H1 (cell line): Measurements from ENCODE around the gene NUDT9. TPM values are rescaled to one million over a fixed set of nuclear protein-coding genes. Genes with fewer than 3 reads are reported as not detected.

Source experiments
- CTCF ChIA-PET: fragments of 300-600 bp; sonication (Branson Sonifier 250); formaldehyde crosslinking; loops from one replicate; lab custom pipeline; 2021; ENCODE audit not compliant: partially characterized antibody; lab: Charles Lee
- POLR2A ChIA-PET: fragments of 300-600 bp; sonication (Branson Sonifier 250); formaldehyde crosslinking; loops from one replicate; lab custom pipeline; 2021; ENCODE audit warnings: inconsistent platforms; ENCODE audit not compliant: partially characterized antibody; lab: Charles Lee
- DNase-seq, 2 experiments: peaks; one replicate each; pipeline versions ENCODE4 v3.0.0 to v3.0.0-alpha.2; 2010 to 2022; ENCODE audit warnings: low spot score in 2 of 2, low read depth in 1 of 2, mixed read lengths in 1 of 2
- FAIRE-seq: peaks from 2 replicates; lab custom pipeline; 2011; peaks lifted over from hg19 to GRCh38; lab: Jason Lieb, UNC
- H2AFZ ChIP-seq: 2 replicates; pipeline ENCODE4 v1.8.1; 2012; ENCODE audit warnings: low read length, inconsistent platforms
- H2AK5ac ChIP-seq: 2 replicates; pipeline ENCODE4 v1.6.1; 2013; ENCODE audit warnings: low read depth, low read length
- H2BK120ac ChIP-seq: replicated peaks from 2 replicates; pipeline ENCODE3; 2013; ENCODE audit warnings: low read depth, low read length, inconsistent platforms
- H2BK12ac ChIP-seq: 2 replicates; pipeline ENCODE4 v1.6.1; 2013; ENCODE audit warnings: low read depth, low read length
- H2BK15ac ChIP-seq: 2 replicates; pipeline ENCODE4 v1.6.1; 2013; ENCODE audit warnings: low read length
- H2BK20ac ChIP-seq: 2 replicates; pipeline ENCODE4 v1.6.1; 2013; ENCODE audit warnings: low read length
- H2BK5ac ChIP-seq: 2 replicates; pipeline ENCODE4 v1.6.1; 2013; ENCODE audit warnings: low read depth, low read length
- H3K14ac ChIP-seq: 2 replicates; pipeline ENCODE4 v1.6.1; 2013; ENCODE audit warnings: inconsistent platforms; ENCODE audit not compliant: insufficient read length
- H3K18ac ChIP-seq: 2 replicates; pipeline ENCODE4 v1.6.1; 2013; ENCODE audit warnings: low read length; ENCODE audit errors: extremely low read depth
- H3K23ac ChIP-seq: 2 replicates; pipeline ENCODE4 v1.6.1; 2013; ENCODE audit warnings: inconsistent platforms; ENCODE audit not compliant: insufficient read length
- H3K23me2 ChIP-seq: 2 replicates; pipeline ENCODE4 v1.6.1; 2013; ENCODE audit warnings: low read depth, low read length
- H3K27ac ChIP-seq: 2 replicates; pipeline ENCODE4 v1.6.1; 2011; ENCODE audit warnings: low read depth, low read length, inconsistent platforms
- H3K27me3 ChIP-seq, 4 experiments: replicated peaks in 1 of 4; 1 replicate in 1 of 4; 2 replicates in 3 of 4; pipeline versions ENCODE4 v1.6.1 to v1.8.1; 2011 to 2013; ENCODE audit warnings: low read length in 3 of 4, mild to moderate bottlenecking in 3 of 4, inconsistent platforms in 2 of 4, mixed read lengths in 2 of 4, moderate library complexity in 1 of 4; ENCODE audit not compliant: control insufficient read depth in 3 of 4, insufficient read depth in 3 of 4; ENCODE audit errors: extremely low read depth in 1 of 4
- H3K36me3 ChIP-seq, 4 experiments: 2 replicates each; pipeline versions ENCODE4 v1.6.1 to v1.8.1; 2011 to 2013; ENCODE audit warnings: mild to moderate bottlenecking in 4 of 4, low read length in 3 of 4, moderate library complexity in 2 of 4, control low read depth in 1 of 4, inconsistent platforms in 1 of 4; ENCODE audit not compliant: insufficient read depth in 4 of 4, control insufficient read depth in 2 of 4
- H3K4ac ChIP-seq: replicated peaks from 2 replicates; pipeline ENCODE3; 2013; ENCODE audit warnings: low read length, low read depth, mixed read lengths, inconsistent platforms; ENCODE audit not compliant: insufficient read length
- H3K4me1 ChIP-seq, 4 experiments: replicated peaks in 1 of 4; 1 replicate in 1 of 4; 2 replicates in 3 of 4; pipeline versions ENCODE4 v1.6.1 to v1.8.1; 2011 to 2013; ENCODE audit warnings: low read length in 3 of 4, inconsistent platforms in 2 of 4, mixed read lengths in 1 of 4; ENCODE audit not compliant: insufficient read depth in 4 of 4, control insufficient read depth in 3 of 4
- H3K4me2 ChIP-seq, 2 experiments: 2 replicates each; pipeline versions ENCODE4 v1.6.1 to v1.8.1; 2011 to 2013; ENCODE audit warnings: low read depth in 2 of 2, low read length in 2 of 2, control low read depth in 1 of 2, inconsistent platforms in 1 of 2, mild to moderate bottlenecking in 1 of 2; ENCODE audit not compliant: insufficient read depth in 1 of 2
- H3K4me3 ChIP-seq, 4 experiments: fragments of 200-600, 300-600 bp in 1 of 4; sonication (generic), shearing (Covaris generic), sonication (Bioruptor Twin) in 1 of 4; 2 replicates each; pipeline versions ENCODE4 v1.5.1 to v1.8.1; 2011 to 2016; ENCODE audit warnings: low read length in 4 of 4, low read depth in 3 of 4, control low read depth in 2 of 4, inconsistent platforms in 2 of 4, mild to moderate bottlenecking in 2 of 4, mixed read lengths in 1 of 4, moderate library complexity in 1 of 4; ENCODE audit not compliant: insufficient read depth in 2 of 4; ENCODE audit errors: extremely low read depth in 1 of 4
- H3K56ac ChIP-seq: replicated peaks from 2 replicates; pipeline ENCODE3; 2013; ENCODE audit warnings: low read depth, mild to moderate bottlenecking, mixed read lengths, low read length, inconsistent platforms; ENCODE audit not compliant: insufficient read length
- H3K79me1 ChIP-seq: 2 replicates; pipeline ENCODE4 v1.6.1; 2013; ENCODE audit warnings: low read depth, low read length, control low read depth
- H3K79me2 ChIP-seq, 2 experiments: 2 replicates each; pipeline versions ENCODE4 v1.6.1 to v1.8.1; 2012 to 2013; ENCODE audit warnings: low read length in 2 of 2, mild to moderate bottlenecking in 2 of 2, inconsistent platforms in 1 of 2; ENCODE audit not compliant: insufficient read depth in 2 of 2, control insufficient read depth in 1 of 2
- H3K9ac ChIP-seq, 4 experiments: replicated peaks in 1 of 4; 1 replicate in 1 of 4; 2 replicates in 3 of 4; pipeline versions ENCODE4 v1.6.1 to v1.8.1; 2011 to 2013; ENCODE audit warnings: low read depth in 3 of 4, low read length in 3 of 4, control low read depth in 2 of 4, mild to moderate bottlenecking in 2 of 4, moderate library complexity in 2 of 4, inconsistent platforms in 1 of 4; ENCODE audit errors: extremely low read depth in 1 of 4
- H3K9me3 ChIP-seq, 2 experiments: 2 replicates each; pipeline versions ENCODE4 v1.6.1 to v1.8.1; 2012 to 2013; ENCODE audit warnings: mild to moderate bottlenecking in 2 of 2, moderate library complexity in 2 of 2, control low read depth in 1 of 2, inconsistent platforms in 1 of 2, low read depth in 1 of 2, low read length in 1 of 2, mixed read lengths in 1 of 2; ENCODE audit not compliant: insufficient read depth in 2 of 2
- H4K20me1 ChIP-seq, 2 experiments: replicated peaks in 1 of 2; 2 replicates each; pipeline versions ENCODE3 to v1.8.1; 2011 to 2013; ENCODE audit warnings: inconsistent platforms in 2 of 2, low read length in 2 of 2, mild to moderate bottlenecking in 1 of 2; ENCODE audit not compliant: insufficient read depth in 2 of 2, control insufficient read depth in 1 of 2
- H4K5ac ChIP-seq: 2 replicates; pipeline ENCODE4 v1.6.1; 2013; ENCODE audit warnings: low read length, low read depth, mixed read lengths, inconsistent platforms; ENCODE audit not compliant: insufficient read length
- H4K8ac ChIP-seq: 2 replicates; pipeline ENCODE4 v1.8.0; 2013; ENCODE audit warnings: mild to moderate bottlenecking, moderate library complexity, low read length, inconsistent platforms; ENCODE audit not compliant: insufficient read depth; ENCODE audit errors: extremely low read depth
- H4K91ac ChIP-seq: replicated peaks from 2 replicates; pipeline ENCODE3; 2013; ENCODE audit warnings: low read length, mixed read lengths, inconsistent platforms; ENCODE audit not compliant: insufficient read length
- RBBP5 ChIP-seq: IDR thresholded peaks from 2 replicates; pipeline ENCODE4 v1.7.1; 2012; ENCODE audit warnings: low read depth, mild to moderate bottlenecking, inconsistent platforms, low read length, moderate library complexity, borderline replicate concordance
- SP1 ChIP-seq: IDR thresholded peaks from 2 replicates; pipeline ENCODE4 v1.6.1; 2011; ENCODE audit warnings: low read depth, low read length
- TAF1 ChIP-seq: IDR thresholded peaks from 2 replicates; pipeline ENCODE4 v1.6.1; 2011; ENCODE audit warnings: mild to moderate bottlenecking, low read depth, low read length
- TBP ChIP-seq: IDR thresholded peaks from 2 replicates; pipeline ENCODE4 v1.6.1; 2011; ENCODE audit warnings: low read depth, low read length, improper control_type of control experiment
- WGBS, 2 experiments: shearing (Covaris generic) in 1 of 2; methylation state at CpG; one replicate each; pipeline versions ENCODE4 v1.1.6 to v1.1.7; 2013 to 2015; ENCODE audit warnings: low lambda C conversion rate in 2 of 2, mixed read lengths in 2 of 2, inconsistent platforms in 1 of 2, low coverage in 1 of 2, missing lambda C conversion rate in 1 of 2; ENCODE audit not compliant: insufficient replicate concordance in 2 of 2, insufficient coverage in 1 of 2, insufficient read length in 1 of 2; ENCODE audit errors: extremely low coverage in 1 of 2, missing lambda C conversion rate in 1 of 2; 5-methylcytosine and 5-hydroxymethylcytosine counted together
- long read RNA-seq, 2 experiments: library from RNA in 1 of 2; library from capped mRNA in 1 of 2; stranded (forward); transcript quantifications; one replicate each; pipeline ENCODE4 v2.0.0, GENCODE V29; 2021; ENCODE audit warnings: inconsistent platforms in 1 of 2
- polyA minus RNA-seq, 3 experiments: library from RNA; depleted of rRNA, polyadenylated mRNA; stranded (reverse); fragments of >200 nt; gene quantifications; 1 replicate in 2 of 3; 2 replicates in 1 of 3; pipeline ENCODE4 v1.2.3, GENCODE V29; 2011
- polyA plus RNA-seq, 7 experiments: library from polyadenylated mRNA; depleted of rRNA in 3 of 7; stranded (reverse) in 5 of 7; unstranded in 2 of 7; fragments of >200 nt in 5 of 7; fragments of 200-250 nt in 2 of 7; gene quantifications; 1 replicate in 5 of 7; 2 replicates in 1 of 7; 4 replicates in 1 of 7; pipeline versions ENCODE4 v1.2.1 to v1.2.3, GENCODE V29; 2011 to 2013; ENCODE audit warnings: missing spikeins in 2 of 7, mixed read lengths in 2 of 7
- total RNA-seq: library from RNA; stranded (reverse); fragmentation: NEBNext Ultra II Directional; extraction: Animal tissue kit (Norgen Biotek cat#: 25700); gene quantifications from 2 replicates; pipeline ENCODE4 v1.2.1, GENCODE V29; 2021

NUDT9 gene, protein sequence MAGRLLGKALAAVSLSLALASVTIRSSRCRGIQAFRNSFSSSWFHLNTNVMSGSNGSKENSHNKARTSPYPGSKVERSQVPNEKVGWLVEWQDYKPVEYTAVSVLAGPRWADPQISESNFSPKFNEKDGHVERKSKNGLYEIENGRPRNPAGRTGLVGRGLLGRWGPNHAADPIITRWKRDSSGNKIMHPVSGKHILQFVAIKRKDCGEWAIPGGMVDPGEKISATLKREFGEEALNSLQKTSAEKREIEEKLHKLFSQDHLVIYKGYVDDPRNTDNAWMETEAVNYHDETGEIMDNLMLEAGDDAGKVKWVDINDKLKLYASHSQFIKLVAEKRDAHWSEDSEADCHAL
- total RNA-seq, result 27.6 and 29.3 TPM in 2 replicates
- polyA plus RNA-seq (2011; rRNA removed), result 9.6 and 13.2 TPM in 2 replicates
- polyA plus RNA-seq (2011; cell fraction: cytosol; rRNA removed), result 23.7 TPM
- polyA plus RNA-seq (2011; cell fraction: nucleus; rRNA removed), result 6.6 TPM
- polyA plus RNA-seq (2012, experiment 1 of 2), result 32.8 to 41.6 TPM (median 35.5 TPM) in 4 replicates
- 6.6 TPM for polyA plus RNA-seq (2012, experiment 2 of 2)
- 30.6 TPM for polyA plus RNA-seq (2013, experiment 1 of 2)
- 37.1 TPM for polyA plus RNA-seq (2013, experiment 2 of 2)
- polyA minus RNA-seq (2011; rRNA and poly(A)+ RNA removed), result 9.2 and 10.6 TPM in 2 replicates
- 10.3 TPM for polyA minus RNA-seq (2011; cell fraction: cytosol; rRNA and poly(A)+ RNA removed)
- polyA minus RNA-seq (2011; cell fraction: nucleus; rRNA and poly(A)+ RNA removed), result 14.7 TPM
- long read RNA-seq, experiment 1, partial matches to known transcripts, result 20 of 27 reads
- long read RNA-seq, experiment 1, other reads (novel, unspliced or antisense), result 2 of 27 reads
- long read RNA-seq, experiment 2, transcript NUDT9-201 (8 exons, 1,701 nt), result major isoform, 43 of 96 reads
- long read RNA-seq, experiment 2, transcript NUDT9-203 (8 exons, 2,458 nt), result minor isoform, 9 of 96 reads
- long read RNA-seq, experiment 2, partial matches to known transcripts, result 34 of 96 reads
- long read RNA-seq, experiment 2, other reads (novel, unspliced or antisense), result 10 of 96 reads

DNA sequence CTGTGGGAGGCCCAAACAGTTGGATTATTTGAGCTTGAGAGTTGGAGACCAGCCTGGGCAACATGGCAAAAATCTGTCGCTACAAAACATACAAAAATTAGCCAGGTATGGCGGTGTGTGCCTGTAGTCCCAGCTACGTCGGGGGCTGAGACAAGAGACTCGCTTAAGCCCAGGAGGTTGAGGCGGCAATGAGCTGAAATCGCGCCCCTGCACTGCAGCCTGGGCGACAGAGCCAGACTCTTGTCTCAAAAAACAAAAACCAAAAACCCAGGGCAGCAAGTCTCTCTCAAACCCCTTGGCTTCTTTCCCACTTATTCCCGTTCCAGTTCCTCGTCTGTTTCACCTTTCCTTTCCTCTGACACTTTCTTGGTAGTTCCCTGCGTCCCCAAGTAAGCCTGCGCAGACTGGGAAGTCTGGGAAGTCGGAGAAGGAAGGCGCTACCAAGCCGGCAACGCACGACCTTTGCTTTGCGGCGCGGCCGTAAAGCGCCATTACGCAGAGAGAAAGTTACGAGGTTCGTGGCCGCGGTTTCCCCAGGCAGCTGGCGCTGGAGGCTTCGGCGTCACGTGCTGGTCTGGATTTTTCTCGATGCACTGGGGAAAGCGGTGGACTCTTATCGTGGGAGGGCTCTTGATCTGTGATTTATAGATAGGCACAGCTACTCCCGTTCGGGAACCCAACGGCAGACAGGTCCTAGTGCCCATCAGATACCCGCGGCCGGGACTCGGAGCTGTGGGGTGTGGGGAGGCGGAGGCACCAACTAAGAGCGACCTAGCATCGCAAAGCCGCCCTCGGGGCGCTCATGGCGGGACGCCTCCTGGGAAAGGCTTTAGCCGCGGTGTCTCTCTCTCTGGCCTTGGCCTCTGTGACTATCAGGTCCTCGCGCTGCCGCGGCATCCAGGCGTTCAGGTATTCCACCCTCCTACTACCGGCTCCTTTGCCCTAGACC is at the start of gene NUDT9:
TSS of gene NUDT9 (plus strand) at position 470 of the 949 bp plus-strand sequence. CDS start at position 803, 333 bp downstream.
- H3K4ac ChIP-seq, result no peak within 1 kb of the TSS
- peak within 1 kb of the TSS; percentile 87 for H3K27ac ChIP-seq
- CTCF ChIA-PET, result interaction anchor here (0.5 to 2.6 kb wide), 7 partner anchors 13 to 801 kb away, joined by 3 to 9 read pairs (median 4); no protein-coding TSS in a partner anchor
- peak; percentile 32 for FAIRE-seq
- H3K36me3 ChIP-seq, result no peaks in the 10 kb centered on the region
- no peak within 1 kb of the TSS for H2BK120ac ChIP-seq
- peaks cover 4% of the 10 kb centered on the region for H3K79me1 ChIP-seq
- 0 out of 4 replicates have a peak, but pooled peaks cover 0 to 2% of the 10 kb centered on the region in 2 experiments for H3K9me3 ChIP-seq
- no peak within 1 kb of the TSS for H2BK15ac ChIP-seq
- no peak within 1 kb of the TSS for H3K14ac ChIP-seq
- H4K20me1 ChIP-seq, result no peaks in the 10 kb centered on the region
- H3K4me3 ChIP-seq, result peak within 1 kb of the TSS; percentile 77 to 85 (median 82)
- 5% methylated on average over 56 of the region's 58 CpGs; no CpG with 5 or more reads in 1 of the 2 experiments for WGBS, 2 experiments
- H4K5ac ChIP-seq, result peak within 1 kb of the TSS; percentile 69
- H4K91ac ChIP-seq, result no peak within 1 kb of the TSS
- H2BK5ac ChIP-seq, result peak within 1 kb of the TSS; percentile 89
- peak within 1 kb of the TSS; percentile 84 for H3K56ac ChIP-seq
- H3K23me2 ChIP-seq, result 0 out of 2 replicates have a peak, but pooled peaks cover 2% of the 10 kb centered on the region
- H4K8ac ChIP-seq, result peak within 1 kb of the TSS; percentile 91; the same call in 1 of the 2 replicates
- peak within 1 kb of the TSS; percentile 88 for H3K18ac ChIP-seq
- POLR2A ChIA-PET, result interaction anchor here (0.6 to 2.5 kb wide), 11 partner anchors 10 to 45 kb away, joined by 3 to 10 read pairs (median 3); partner anchors contain the start of gene HSD17B11
- peak within 1 kb of the TSS; percentile 10 for H2AFZ ChIP-seq
- H3K4me2 ChIP-seq, result peak within 1 kb of the TSS; percentile 69 to 73
- H2BK20ac ChIP-seq, result no peak within 1 kb of the TSS
- H3K9ac ChIP-seq, result peak within 1 kb of the TSS; percentile 75 to 92 (median 86)
- H3K27me3 ChIP-seq, result no peaks in the 10 kb centered on the region
- DNase-seq, result peak; percentile 77 to 93
- H3K23ac ChIP-seq, result no peak within 1 kb of the TSS
- peaks cover 2 to 19% (median 10%) of the 10 kb centered on the region in 4 experiments; a peak in 6 of 7 replicates for H3K4me1 ChIP-seq
- no peak within 1 kb of the TSS; the same call in 1 of the 2 replicates for H2BK12ac ChIP-seq
- H3K79me2 ChIP-seq, result peaks cover 0 to 43% of the 10 kb centered on the region in 2 experiments; a peak in 3 of 4 replicates
- H2AK5ac ChIP-seq, result no peak within 1 kb of the TSS
- peak; percentile 91 for TF ChIP-seq TBP
- peak; percentile 95 for TF ChIP-seq RBBP5
- TF ChIP-seq TAF1, result peak; percentile 93
- no peak for TF ChIP-seq SP1
